Left lobe of liver (tissue), 2 donors: ENCODE data around the gene TCF3. TPM values are rescaled to one million over a fixed set of nuclear protein-coding genes. Genes with fewer than 3 reads are reported as not detected.

ENCODE experiments used
- ATAC-seq: fragments of 200-7000 bp; cut with Tn5 transposase; one replicate; pipeline ENCODE4 v1.9.1; 2020; ENCODE audit warnings: mild to moderate bottlenecking, moderate library complexity
- DNase-seq: peaks from one replicate; pipeline ENCODE4 v3.0.0-alpha.2; 2020; ENCODE audit warnings: low spot score
- total RNA-seq: library from RNA; stranded (reverse); gene quantifications from one replicate; pipeline ENCODE4 v1.2.1, GENCODE V29; 2021
- donor health status: DM: no; HTN: no; CAD: no; lungs with moderate emphysema.
- donor health status: DM: no; HTN: yes; CAD: no.

Gene TCF3
- total RNA-seq, 1 donor from 2014 or later, result 14.2 TPM

DNA sequence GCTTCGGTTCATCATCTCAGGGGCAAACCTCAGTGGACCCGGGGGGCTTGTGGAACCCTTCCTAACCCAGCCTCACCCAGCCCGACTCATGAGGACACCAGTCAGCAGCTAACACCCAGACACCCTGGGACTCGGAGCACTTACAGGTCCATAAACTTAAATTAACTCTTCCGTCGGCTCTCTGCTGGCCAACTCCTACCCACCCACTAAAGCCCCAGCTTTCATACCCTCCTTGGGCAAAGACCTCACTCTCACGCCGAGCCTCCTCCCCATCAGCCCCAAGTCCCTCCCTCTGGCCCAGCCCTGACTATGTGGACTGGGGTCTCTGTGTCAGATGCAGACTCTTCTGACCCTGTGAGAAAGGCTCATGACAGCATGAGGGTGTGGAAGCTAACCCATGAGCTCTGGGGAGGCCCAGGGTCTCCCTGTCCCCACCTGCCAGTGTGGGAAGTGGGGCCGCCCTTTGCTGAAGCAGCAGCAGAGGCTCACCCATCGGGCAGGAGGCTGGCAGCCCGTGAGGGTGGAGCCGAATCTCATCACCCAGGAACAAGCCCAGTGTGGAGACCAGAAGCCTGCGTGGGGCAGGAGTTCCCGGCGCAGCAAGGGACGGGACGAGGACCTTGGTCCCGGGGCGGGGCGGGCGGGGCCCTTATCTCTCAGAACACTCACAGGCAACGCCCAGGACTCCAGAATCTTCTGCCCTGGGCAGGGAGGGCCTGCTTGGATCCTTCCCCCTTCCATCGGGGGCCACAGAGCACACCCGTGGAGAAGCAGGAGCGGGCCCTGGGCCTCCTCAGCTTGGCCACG lies 19.8 kb downstream of the TCF3 start:
- ATAC-seq, result no peak
- DNase-seq, result no peak

DNA sequence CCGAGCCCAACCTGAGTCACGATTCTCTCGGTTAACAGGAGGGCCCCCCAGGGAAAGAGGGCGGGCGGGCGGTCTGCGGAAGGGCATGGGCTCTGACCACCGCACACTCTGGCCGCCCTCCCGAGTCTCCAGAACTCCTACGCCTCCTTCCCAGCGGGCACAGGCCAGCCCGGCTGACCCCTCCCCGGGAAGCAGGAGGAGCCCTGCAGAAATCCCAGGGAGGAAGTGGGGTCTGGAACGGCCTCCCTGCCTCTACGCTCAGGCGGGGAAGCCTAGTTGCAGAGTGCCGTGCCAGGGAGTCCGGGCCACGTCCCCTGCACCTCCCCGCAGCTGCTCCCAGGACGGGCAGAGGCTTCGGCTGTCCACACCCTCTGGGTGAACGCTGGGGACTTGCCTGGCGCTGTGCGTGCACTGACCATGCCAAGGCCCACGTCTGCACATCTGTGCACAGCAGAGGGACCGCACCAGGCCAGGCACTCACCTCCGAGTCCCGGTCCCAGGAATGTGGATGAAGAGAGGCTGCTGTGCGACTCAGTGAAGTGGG lies 20.8 kb downstream of the TCF3 start:
- ATAC-seq (no peak), DNase-seq (no peak)

DNA sequence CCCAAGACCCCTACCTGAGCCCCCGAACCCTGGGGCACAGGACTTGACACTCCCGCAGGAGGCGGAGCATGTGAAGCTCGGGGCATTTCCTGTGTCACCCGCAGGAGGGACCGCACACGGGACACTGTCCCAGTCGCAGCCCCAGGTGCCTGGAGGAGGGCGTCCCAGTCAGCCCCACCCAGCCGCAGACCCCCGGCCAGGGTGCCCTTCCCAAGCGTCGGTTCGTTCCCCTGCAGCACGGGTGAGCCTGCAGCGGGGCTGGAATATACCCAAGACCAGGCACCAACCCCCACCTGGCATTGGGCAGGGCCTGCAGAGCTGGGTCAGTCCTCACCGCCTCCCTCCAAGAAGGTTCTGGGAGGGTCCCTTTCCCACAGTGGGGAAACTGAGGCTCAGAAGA lies 21.6 kb downstream of the TCF3 start:
- DNase-seq (no peak), ATAC-seq (no peak)

DNA sequence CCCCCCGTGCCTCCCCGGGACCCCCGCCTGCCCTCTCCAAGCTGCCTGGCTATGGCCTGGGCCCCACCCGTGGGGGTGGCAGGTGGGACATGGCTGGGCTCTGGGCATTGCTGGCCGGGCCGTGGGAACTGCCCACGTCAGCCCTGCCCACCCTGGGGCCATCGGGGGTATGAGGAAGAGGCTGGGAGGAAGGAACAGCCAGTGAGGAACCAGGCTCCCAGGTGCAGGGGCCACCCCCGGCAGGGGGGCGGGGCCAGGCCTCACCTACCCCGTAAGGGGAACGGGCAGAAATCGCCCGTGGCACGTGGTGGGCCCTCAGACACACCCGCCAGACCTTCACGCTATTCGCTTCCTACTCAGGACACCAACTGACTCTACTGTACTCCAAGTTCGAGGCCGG lies 22.4 kb downstream of the TCF3 start:
- ATAC-seq, result no peak
- DNase-seq, result no peak

DNA sequence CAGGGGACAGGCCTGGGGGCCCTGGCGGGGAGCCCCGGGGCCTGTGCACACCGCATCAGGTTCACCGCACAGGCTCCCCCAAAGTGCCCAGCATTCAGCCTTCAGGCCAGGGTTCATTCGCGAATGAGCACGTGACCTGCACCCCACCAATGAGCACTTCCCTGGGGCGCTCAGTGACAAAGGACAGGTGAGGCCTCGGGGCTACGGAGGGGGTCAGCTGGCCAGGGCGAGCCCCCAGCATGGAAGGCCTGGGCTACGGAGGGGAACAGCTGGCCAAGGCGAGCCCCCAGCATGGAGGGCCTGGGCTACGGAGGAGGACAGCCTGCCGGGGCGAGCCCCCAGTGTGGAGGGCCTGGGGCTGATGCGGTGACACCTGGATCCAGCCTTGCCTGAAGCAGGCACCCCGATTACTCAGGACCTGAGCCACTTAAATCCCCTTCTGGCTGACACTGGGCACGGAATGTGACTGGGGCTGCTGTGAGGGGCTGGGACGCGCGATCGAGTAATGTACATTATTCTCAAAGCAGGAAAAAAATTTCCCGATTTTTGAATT lies 23.1 kb downstream of the TCF3 start:
- ATAC-seq, result no peak
- DNase-seq, result no peak

DNA sequence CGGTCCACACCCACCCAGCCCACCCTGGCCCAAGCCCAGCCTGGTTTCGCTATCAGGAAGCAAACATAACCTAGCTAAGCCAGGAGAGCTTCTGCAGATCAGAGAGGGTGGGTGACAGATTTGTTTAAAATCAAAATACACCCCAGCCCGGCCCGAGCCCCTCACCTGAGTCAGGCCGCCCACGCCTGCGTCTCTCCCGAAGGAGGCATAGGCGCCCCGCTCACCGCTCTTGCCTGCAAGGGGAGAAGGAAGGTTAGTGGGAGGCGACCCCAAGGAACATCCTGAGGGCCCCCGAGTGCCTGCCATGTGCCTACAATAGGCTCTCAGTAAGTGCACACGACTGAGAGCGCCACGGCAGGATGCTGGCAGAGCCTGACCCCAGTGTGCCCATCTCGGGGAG lies 25.2 kb downstream of the TCF3 start:
- ATAC-seq (no peak), DNase-seq (no peak)

DNA sequence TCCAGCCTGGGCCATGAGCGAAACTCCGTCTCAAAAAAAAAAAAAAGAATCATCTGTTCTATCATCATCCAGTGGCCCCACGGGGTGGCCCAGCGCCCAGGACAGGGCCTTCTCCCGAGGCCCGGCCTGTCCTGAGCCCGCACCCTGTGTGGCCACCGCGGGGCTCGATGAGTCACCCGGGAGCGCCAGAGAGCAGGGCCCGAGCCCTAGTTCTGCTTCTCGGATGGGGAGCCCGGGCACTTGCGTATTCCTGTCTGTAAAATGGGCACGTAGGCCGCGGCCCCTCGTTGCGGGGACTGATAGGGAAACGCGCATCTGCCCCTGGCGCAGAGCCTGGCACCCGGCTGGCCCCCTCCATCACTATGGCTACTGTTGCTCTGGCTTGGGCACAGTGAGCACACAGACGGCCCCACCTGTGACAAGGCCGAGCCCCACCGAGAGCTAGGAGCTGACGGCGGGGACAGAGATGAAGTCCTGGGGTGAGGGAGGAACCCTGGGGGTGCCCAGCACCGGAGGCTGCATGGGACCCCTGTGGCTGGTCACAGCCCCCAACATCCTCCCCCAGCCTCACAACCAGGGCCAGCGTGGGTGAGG lies 25.9 kb downstream of the TCF3 start:
- ATAC-seq (no peak), DNase-seq (no peak)

DNA sequence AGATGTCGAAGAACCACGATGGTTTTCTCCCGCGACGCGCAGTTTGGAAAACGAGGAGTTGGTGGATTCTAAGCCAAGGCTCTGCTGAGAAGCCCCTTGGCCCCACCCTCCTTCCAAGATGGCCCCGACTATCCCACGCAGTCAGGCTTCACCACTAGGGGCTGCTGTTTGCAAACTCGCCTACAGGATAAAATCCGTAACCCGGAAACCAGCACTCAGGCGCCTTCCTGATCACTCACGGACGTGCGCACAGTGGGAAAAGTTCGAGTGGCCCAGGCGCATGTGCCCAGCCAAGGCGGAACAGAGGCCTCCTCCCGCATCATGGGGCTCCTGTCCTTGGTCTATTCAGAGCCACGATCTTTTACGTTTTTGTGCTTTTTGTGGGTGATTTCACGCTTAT lies 28.0 kb downstream of the TCF3 start:
- DNase-seq, result no peak
- ATAC-seq, result peak; percentile 60

DNA sequence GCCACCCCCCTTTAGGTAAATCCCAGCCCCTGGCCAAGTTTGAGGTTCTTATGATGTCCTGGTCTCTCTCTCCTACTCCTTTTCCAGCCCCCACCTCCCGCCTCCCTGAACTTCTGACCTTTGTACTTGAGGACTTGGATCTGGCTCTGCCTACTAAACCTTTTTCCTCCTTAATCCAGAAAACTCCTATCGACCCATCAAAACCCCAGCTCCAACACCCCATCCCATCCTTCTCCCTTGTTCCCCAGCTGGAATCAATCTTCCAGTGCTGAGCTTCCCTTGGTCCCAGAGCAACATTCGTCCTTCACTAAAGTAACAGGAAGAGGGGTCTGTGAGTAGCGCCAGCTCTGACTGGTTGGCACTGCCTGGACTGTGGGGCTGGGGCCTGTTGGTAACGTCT lies 29.9 kb downstream of the TCF3 start:
- ATAC-seq, result no peak

DNA sequence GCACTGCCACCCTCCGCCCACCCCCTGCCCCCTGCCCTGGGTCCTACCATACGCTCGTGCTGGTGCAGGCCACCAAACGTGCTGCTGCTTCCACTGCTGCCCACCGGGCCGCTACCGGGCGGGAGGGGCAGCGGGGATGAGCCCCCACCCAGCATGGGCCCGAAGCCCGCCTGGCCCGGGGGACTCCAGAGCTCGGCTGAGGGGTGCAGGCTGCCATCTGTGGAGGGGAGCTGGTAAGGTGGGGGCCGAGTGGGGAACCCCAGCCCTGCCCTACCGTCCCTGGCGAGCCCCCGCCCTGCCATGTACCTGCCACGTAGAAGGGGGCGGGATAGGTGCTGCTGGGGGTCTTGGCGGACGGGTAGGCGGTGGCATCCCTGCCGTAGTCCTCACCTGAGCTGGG lies 30.4 kb downstream of the TCF3 start:
- ATAC-seq (no peak), DNase-seq (no peak)

More for the DNA sequence above, 29.9 kb downstream of the TCF3 start:
- DNase-seq, result no peak

DNA sequence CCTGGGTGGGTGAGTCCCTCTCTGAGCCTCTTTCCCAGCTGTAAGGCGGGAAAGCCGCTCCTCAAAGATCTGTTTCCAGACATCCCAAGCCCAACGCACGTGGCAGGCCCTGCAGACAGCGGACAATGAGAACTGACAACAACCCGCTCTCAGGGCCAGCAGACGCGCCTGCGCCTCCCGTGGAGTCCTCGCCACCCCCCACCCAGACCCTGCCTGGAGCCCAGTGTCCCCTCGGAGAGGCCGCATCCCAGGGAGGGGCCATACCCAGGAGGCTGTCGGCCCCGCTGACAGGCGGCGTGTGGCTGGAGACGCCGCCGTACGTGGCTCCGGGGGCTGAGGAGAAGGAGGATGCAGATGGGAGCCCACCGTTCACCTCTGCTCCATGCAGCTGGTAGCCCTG lies 30.8 kb downstream of the TCF3 start:
- ATAC-seq (no peak), DNase-seq (no peak)

DNA sequence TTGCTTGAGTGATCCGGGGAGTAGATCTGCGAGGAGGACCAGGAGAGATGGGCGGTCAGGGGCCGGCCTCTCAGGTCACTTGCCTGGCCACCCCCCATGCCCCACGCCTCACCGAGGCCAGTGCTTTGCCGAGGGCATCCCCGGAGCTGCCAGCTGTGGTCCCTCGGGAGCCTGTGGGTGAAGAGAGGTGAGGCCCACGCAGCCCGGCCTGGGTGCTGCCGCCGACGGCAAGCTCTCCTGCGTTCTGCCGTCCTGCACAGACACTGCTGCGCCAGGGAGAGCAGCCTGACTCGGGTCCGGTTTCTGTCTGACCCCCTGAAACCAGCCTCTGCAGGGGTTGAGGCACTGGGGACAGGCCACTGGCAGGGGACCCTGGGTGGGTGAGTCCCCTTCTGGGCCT lies 31.4 kb downstream of the TCF3 start:
- DNase-seq, result no peak
- no peak for ATAC-seq

DNA sequence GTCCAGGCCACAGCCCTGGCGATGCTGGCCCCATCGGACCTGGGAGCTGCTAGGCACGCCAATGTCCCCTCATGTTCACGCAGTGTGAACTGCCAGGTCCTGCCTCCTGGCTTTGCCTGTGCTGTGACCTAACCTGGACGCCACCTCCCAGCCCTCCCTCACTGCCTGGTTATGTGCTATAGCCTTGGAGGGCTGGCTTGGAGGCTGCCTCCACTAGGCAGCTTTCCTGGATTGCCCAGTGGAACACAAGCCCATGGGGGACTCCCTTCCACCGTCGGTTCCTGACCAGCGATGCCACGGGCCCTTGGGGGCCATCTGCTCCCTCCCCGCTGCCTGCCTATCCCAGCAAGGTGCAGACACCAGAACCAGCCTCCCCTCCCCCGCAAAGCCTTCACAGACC lies 31.9 kb downstream of the TCF3 start:
- DNase-seq (no peak), ATAC-seq (no peak)

DNA sequence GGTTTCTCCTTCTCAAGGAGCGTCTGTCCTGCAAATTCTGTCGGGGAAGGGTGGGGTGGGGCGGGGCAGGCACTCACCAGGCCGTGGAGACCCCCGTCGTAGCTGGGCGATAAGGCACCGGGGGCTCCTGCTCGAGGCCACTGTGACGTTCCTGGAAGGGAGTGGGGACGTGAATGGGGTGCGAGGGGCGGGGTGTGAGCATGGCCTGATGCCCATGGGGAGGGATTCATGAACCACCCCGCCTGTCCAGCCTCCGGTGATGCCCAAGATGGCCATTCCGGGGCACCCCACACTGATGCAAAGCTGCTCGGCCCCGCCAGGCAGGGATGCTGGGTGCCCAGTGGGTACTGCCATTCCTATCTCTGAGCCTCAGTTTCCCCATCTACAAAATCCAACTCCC lies 32.7 kb downstream of the TCF3 start:
- ATAC-seq (no peak), DNase-seq (no peak)

DNA sequence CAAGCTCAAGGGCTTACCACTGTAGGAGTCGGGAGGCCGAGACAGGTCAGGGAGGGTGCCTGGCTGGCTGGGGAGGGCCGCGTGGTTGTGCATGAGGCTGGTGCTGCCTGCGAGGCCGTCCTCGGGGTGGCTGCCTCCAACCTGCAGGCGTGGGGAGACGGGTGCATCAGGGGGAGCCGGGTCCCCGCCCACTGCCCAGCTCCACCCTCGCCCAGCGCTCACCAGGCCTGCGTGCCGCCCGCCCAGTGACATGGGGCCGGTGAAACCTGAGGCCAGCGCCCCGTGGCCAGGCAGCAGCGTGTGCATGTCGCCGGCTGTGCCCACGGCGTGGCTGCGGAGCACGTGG lies 33.3 kb downstream of the TCF3 start:
- DNase-seq, result no peak
- no peak for ATAC-seq

DNA sequence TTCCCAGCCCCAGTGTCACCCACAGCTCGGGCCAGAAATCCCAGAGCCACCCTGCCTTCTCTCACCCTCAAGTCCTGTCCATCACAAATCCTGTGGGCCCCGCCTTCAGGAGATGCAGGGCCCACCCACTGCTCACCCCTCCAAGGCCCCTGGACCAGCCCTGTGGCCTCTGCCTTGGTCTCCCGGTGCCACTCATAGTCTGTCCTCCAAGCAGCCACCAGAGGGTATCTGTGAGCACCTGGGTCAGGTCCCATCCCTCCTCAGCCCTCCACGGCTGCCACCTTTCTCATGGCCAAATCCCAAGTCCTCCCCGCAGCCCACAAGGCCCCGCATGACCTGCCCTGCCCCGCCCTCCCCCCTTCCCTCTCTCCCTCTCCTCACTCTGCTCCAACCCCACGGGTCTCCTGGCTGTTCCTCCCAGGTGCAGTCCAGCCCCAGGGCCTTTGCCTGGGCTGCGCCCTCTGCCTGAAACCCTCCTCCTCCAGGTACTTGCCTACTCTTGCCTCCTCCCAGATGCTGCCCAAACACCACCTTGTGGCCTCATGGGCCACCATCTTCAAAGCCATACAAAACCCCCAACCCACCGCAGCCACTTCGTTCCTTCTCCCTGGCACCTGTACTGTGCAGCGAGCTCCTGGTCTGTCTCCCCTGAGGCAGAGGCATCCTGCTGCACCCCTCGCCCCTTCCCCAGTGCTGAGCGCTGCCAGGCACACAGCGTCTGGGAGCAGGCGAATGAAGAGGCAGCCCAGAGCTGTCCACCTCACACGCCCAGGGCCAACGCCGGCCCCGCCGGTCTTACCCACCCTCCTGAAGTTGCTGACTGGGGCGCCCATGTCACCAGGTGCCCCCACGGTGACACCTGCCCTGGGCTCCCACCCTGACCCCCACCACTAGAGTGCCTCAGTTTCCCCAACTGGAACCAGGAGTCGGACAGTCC lies 34.0 kb downstream of the TCF3 start:
- no peak for DNase-seq
- ATAC-seq, result peak; percentile 85

DNA sequence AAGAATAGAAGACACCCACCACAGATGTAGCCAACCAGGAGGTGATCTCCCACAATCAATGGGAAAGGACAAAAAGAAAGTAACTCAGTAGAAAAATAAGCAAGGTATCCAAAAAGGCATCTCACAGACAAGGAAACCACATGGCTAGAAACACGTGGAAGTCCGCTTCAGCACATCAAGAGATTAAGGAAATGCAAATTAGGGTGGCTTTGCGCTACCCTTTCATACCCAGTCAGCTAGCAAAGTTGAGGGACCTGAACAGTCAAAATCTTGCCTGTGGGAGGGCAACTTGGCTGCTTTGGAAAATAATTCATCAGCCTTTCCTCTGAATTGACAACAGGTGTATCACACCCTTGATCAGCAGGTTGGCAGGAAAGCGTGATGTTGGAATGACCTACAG lies 35.5 kb downstream of the TCF3 start:
- DNase-seq (no peak), ATAC-seq (no peak)

DNA sequence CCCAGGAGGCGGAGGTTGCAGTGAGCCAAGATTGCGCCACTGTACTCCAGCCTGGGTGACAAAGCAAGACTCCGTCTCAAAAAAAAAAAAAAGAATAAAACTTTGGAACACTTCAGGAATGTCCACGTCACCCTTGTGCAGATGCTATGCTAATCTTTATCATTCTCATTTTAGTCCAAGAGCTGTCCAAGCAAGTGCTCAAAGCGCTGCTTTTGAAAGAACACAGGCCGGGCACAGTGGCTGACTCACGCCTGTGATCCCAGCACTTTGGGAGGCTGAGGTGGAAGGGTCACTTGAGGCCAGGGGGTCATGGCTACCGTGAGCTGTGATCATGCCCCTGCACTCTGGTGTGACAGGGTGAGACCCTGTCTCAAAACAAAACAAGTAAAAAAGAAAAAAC lies 36.0 kb downstream of the TCF3 start:
- no peak for ATAC-seq
- DNase-seq, result no peak

DNA sequence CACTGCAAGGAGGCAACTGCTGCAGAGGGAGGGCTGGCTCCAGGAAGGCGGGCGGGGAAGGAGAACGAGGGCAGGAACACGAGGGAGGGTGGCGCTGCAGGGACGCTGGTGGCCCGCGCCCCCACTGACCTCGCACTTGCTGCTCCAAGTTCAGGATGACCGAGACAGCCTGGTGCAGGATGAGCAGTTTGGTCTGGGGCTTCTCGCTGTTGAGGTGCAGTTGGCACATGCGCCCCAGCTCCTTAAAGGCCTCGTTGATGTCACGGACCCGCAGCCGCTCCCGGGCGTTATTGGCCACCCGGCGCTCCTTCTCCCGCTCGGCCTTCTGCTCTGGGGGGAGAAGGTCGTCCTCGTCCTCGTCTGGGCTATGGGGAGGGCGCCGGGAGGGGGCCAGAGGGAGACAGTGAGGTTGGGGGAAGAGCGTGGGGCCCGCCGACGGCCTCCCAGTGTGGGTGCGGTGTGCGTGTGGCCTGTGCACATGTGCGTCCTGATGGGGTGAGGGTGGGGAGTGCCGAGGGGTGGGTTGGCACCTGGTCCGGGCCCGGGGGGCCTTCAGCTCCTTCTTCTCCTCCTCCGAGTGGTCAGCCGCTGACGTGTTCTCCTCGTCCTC lies 37.2 kb downstream of the TCF3 start:
- ATAC-seq (no peak), DNase-seq (no peak)

DNA sequence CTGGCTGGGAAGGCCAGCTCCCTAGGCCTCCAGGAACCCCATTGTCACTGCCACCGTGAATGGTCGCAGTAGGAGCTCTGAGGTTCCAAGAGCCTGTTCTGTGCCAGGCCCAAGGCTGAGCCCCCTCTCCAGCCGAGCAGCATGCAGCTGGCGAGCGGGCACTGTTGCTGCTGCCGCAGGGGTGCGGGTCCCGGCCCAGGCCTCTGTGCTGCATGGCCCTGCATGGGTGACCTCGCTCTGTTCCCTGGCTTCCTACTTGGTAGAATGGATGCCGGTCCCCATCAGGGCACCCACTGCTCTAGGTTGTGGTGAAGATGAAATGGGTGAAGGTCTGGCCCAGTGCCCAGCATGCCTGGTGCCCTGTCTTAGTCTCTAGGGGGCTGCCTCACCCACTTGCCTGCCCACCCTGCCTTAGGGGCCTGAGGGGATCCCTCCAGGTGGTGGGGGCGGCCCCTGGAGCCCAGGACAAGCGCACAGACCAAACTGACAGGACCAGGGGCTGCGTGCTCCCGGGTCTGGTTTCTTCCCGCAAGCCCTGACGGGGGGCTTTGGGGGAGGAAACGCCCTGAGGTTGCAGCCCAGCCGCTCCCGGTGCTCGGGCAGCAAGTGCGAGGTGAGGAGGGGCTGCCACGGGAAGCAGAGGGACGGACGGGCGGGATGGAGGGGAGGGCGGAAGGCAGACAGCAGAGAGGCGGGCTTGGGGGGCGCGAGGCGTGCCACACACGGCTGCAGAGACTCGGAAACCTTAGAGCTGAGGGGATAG lies 38.4 kb downstream of the TCF3 start:
- DNase-seq (no peak), ATAC-seq (no peak)
